GM12878 (cell line): ENCODE measurements around the gene HCK. TPM values are rescaled to one million over a fixed set of nuclear protein-coding genes. Genes with fewer than 3 reads are reported as not detected.
A peak's percentile ranks its signal among the peaks of the same experiment; 100 is the strongest.

ENCODE experiments used
- ATAC-seq: fragments of 200-7000 bp; cut with Tn5 transposase; 3 replicates; pipeline ENCODE4 v1.9.1; 2020; ENCODE audit warnings: mild to moderate bottlenecking, moderate library complexity
- BruUV-seq: library from RNA; stranded (reverse); fragments of 400-500 nt; replicated peaks from 2 replicates; lab custom pipeline; 2021; lab: Mats Ljungman, UMichigan
- CTCF ChIA-PET: fragments of 300-600 bp; sonication (Branson Sonifier 250); formaldehyde crosslinking; extraction: SDS; loops from one replicate; lab custom pipeline; 2021; ENCODE audit warnings: inconsistent platforms; lab: Yijun Ruan, JAX
- POLR2A ChIA-PET: fragments of 350-600 bp; formaldehyde crosslinking; extraction: SDS; loops from one replicate; lab custom pipeline; 2021; ENCODE audit warnings: inconsistent platforms; lab: Charles Lee
- RAD21 ChIA-PET: fragments of 300-600 bp; sonication (Branson Sonifier 250); formaldehyde crosslinking; loops from one replicate; lab custom pipeline; 2023; ENCODE audit warnings: antibody characterized with exemption; ENCODE audit not compliant: unreplicated experiment; lab: Charles Lee
- SMC1A ChIA-PET: fragments of 300-600 bp; sonication (Branson Sonifier 250); formaldehyde crosslinking; loops from one replicate; lab custom pipeline; 2023; ENCODE audit not compliant: unreplicated experiment, uncharacterized antibody; lab: Charles Lee
- DNase-seq: peaks from one replicate; pipeline ENCODE4 v3.0.0-alpha.2; 2011; ENCODE audit warnings: low read depth, low spot score
- FAIRE-seq: peaks from 3 replicates; lab custom pipeline; 2011; peaks lifted over from hg19 to GRCh38; lab: Jason Lieb, UNC
- H2AFZ ChIP-seq: 2 replicates; pipeline ENCODE4 v1.6.0; 2011; ENCODE audit warnings: low read depth, low read length, control low read depth; ENCODE audit not compliant: control insufficient read depth
- H3K27ac ChIP-seq: 2 replicates; pipeline ENCODE4 v1.5.1; 2011; ENCODE audit warnings: control low read depth; ENCODE audit not compliant: control insufficient read depth, insufficient read depth
- H3K27me3 ChIP-seq, 2 experiments: replicated peaks in 1 of 2; 2 replicates each; pipeline versions ENCODE4 v1.6.0 to v1.6.1; 2011; ENCODE audit warnings: low read length in 1 of 2; ENCODE audit not compliant: control insufficient read depth in 2 of 2, insufficient read depth in 2 of 2
- H3K36me3 ChIP-seq, 2 experiments: 2 replicates each; pipeline ENCODE4 v1.5.1; 2011; ENCODE audit warnings: low read length in 1 of 2; ENCODE audit not compliant: control insufficient read depth in 2 of 2, insufficient read depth in 2 of 2
- H3K4me1 ChIP-seq: 2 replicates; pipeline ENCODE4 v1.6.1; 2011; ENCODE audit warnings: mild to moderate bottlenecking, low read length, moderate library complexity, mixed read lengths; ENCODE audit not compliant: control insufficient read depth, insufficient read depth
- H3K4me2 ChIP-seq: 2 replicates; pipeline ENCODE4 v1.6.0; 2011; ENCODE audit warnings: control low read depth; ENCODE audit not compliant: control insufficient read depth, insufficient read depth
- H3K4me3 ChIP-seq: fragments of 200-600 bp; sonication (generic); 2 replicates; pipeline ENCODE4 v1.5.1; 2016
- H3K79me2 ChIP-seq: 2 replicates; pipeline ENCODE4 v1.6.0; 2011; ENCODE audit warnings: low read length; ENCODE audit not compliant: control insufficient read depth, insufficient read depth
- H3K9ac ChIP-seq: 2 replicates; pipeline ENCODE4 v1.8.0; 2011; ENCODE audit warnings: low read length, control low read depth, mixed read lengths; ENCODE audit not compliant: control insufficient read depth, insufficient read depth
- H3K9me3 ChIP-seq: replicated peaks from 3 replicates; pipeline ENCODE4 v1.5.1; 2011; ENCODE audit warnings: mild to moderate bottlenecking, low read length; ENCODE audit not compliant: control insufficient read depth, insufficient read depth
- H4K20me1 ChIP-seq: 2 replicates; pipeline ENCODE4 v1.6.0; 2011; ENCODE audit not compliant: control insufficient read depth, insufficient read depth
- CEBPZ ChIP-seq: fragments of 150-350 bp; IDR thresholded peaks from 2 replicates; pipeline ENCODE4 v1.6.1; 2016; ENCODE audit warnings: low read depth, low read length
- ELK1 ChIP-seq: IDR thresholded peaks from 2 replicates; pipeline ENCODE4 v1.6.1; 2012; ENCODE audit warnings: low read depth, low read length, improper control_type of control experiment
- FOXM1 ChIP-seq: IDR thresholded peaks from 2 replicates; pipeline ENCODE4 v1.6.1; 2012; ENCODE audit warnings: low read depth, mild to moderate bottlenecking, inconsistent platforms, low read length, moderate library complexity
- MEF2A ChIP-seq: IDR thresholded peaks from 2 replicates; pipeline ENCODE4 v1.6.1; 2011; ENCODE audit warnings: low read depth, mild to moderate bottlenecking, low read length, moderate library complexity; ENCODE audit not compliant: insufficient read depth
- NFIC ChIP-seq: IDR thresholded peaks from 2 replicates; pipeline ENCODE4 v1.6.1; 2012; ENCODE audit warnings: low read depth, mild to moderate bottlenecking, inconsistent platforms, low read length, moderate library complexity
- RAD51 ChIP-seq: fragments of 450-650 bp; IDR thresholded peaks from 2 replicates; pipeline ENCODE4 v1.6.1; 2016; ENCODE audit warnings: moderate library complexity, mild to moderate bottlenecking, inconsistent platforms
- RELA ChIP-seq: fragments of 450-650 bp; IDR thresholded peaks from 2 replicates; pipeline ENCODE4 v1.8.0; 2014; ENCODE audit warnings: borderline replicate concordance; ENCODE audit not compliant: partially characterized antibody
- ZNF687 ChIP-seq: fragments of 450-650 bp; IDR thresholded peaks from 2 replicates; pipeline ENCODE4 v1.6.1; 2017; ENCODE audit warnings: mild to moderate bottlenecking, moderate library complexity
- ZZZ3 ChIP-seq: IDR thresholded peaks from 2 replicates; pipeline ENCODE4 v1.6.1; 2011; ENCODE audit warnings: low read depth; ENCODE audit not compliant: control insufficient read depth, insufficient read length
- WGBS: methylation state at CpG from one replicate; pipeline ENCODE4 v1.1.6; 2016; ENCODE audit warnings: low lambda C conversion rate; ENCODE audit not compliant: insufficient replicate concordance, insufficient coverage; ENCODE audit errors: missing lambda C conversion rate; 5-methylcytosine and 5-hydroxymethylcytosine counted together
- in situ Hi-C: fragments of 300-500 bp; cut with MboI; formaldehyde crosslinking; loops from 9 replicates; pipeline ENCODE4 v1.14.3; 2018; ENCODE audit warnings: mixed read lengths
- intact Hi-C: fragments of 100-400 bp; cut with micrococcal nuclease; formaldehyde crosslinking; loops from one replicate; pipeline ENCODE4 v1.14.2; 2022; ENCODE audit not compliant: unreplicated experiment
- polyA plus RNA-seq, 11 experiments: library from polyadenylated mRNA; depleted of rRNA in 4 of 11; unstranded in 6 of 11; stranded (reverse) in 5 of 11; fragments of >200 nt; fragmentation: Nextera tagmentation in 4 of 11; fragmentation: Illumina TruSeq in 1 of 11; extraction: Ambion mirVana in 4 of 11; extraction: Trizol in 1 of 11; gene quantifications; 1 replicate in 1 of 11; 2 replicates in 10 of 11; pipeline versions ENCODE4 v1.2.1 to v1.2.3, GENCODE V29; 2011 to 2016; ENCODE audit warnings: inconsistent platforms in 2 of 11, missing spikeins in 2 of 11, low read depth in 1 of 11
- total RNA-seq, 4 experiments: library from RNA; depleted of rRNA in 3 of 4; stranded (reverse); fragments of >200 nt in 3 of 4; fragmentation: Illumina TruSeq in 1 of 4; extraction: Trizol in 1 of 4; gene quantifications; 2 replicates each; pipeline versions ENCODE4 v1.2.1 to v1.2.3, GENCODE V29; 2013 to 2021

The HCK gene
- total and polyA plus RNA-seq, 10 of the 15 experiments (the other 5 are each of a cell fraction or from before 2014, with no cell fraction given) = 1.3 to 30.3 (median 18.5) TPM

- peak; percentile 85 for TF ChIP-seq ZNF687
Measured at GRCh38 chr20:32064667-32065066, 12.6 kb downstream of the HCK start (continued).

- Histone ChIP-seq H3K4me3 (no peak overlapping the region), H4K20me1 (no peaks in the 10 kb centered on the region), H3K79me2 (no peaks in the 10 kb centered on the region), H3K9me3 (no peaks in the 10 kb centered on the region; the same call in 2 of the 3 replicates), H3K36me3 (no peaks in the 10 kb centered on the region), H3K4me1 (peaks cover 56% of the 10 kb centered on the region), H3K27me3 (no peaks in the 10 kb centered on the region), H2AFZ (no peak overlapping the region), H3K27ac (peak overlapping the region; percentile 40; the same call in 1 of the 2 replicates), H3K9ac (no peak overlapping the region), H3K4me2 (peak overlapping the region; percentile 1; the same call in 1 of the 2 replicates)
- intact Hi-C loops = no loop called here
- POLR2A ChIA-PET = interaction anchor here (0.5 to 5.5 kb wide), 9 partner anchors 9 to 605 kb away, joined by 3 to 86 read pairs (median 3); partner anchors contain the start of gene HCK
- 16% methylated on average over 6 of the region's 6 CpGs for WGBS
- no peak for ATAC-seq
- RAD21 ChIA-PET = interaction anchor here (1.1 to 17.3 kb wide), 7 partner anchors 12 to 42 kb away, joined by 3 to 215 read pairs (median 6); partner anchors contain the start of gene TM9SF4
- in situ Hi-C loops = no loop called here
- CTCF ChIA-PET = interaction anchor here (0.6 to 7.3 kb wide), 5 partner anchors 9 to 36 kb away, joined by 3 to 85 read pairs (median 8); no protein-coding TSS in a partner anchor
- no peak for DNase-seq
- no peak for FAIRE-seq
- SMC1A ChIA-PET = interaction anchor here (0.8 to 8.7 kb wide), 7 partner anchors 9 to 31 kb away, joined by 3 to 108 read pairs (median 10); partner anchors contain the start of gene HCK
- no TSS peak for BruUV-seq
- no peak for TF ChIP-seq RELA
- TF ChIP-seq FOXM1 = no peak
- TF ChIP-seq RAD51 = no peak
- TF ChIP-seq ZZZ3 = no peak
- TF ChIP-seq MEF2A = no peak
- TF ChIP-seq CEBPZ = no peak
- no peak for TF ChIP-seq ELK1
- no peak for TF ChIP-seq NFIC
Measured at GRCh38 chr20:32067234-32067821, 15.3 kb downstream of the HCK start.
